ENCODE measurements around the gene DSCAM. TPM values are rescaled to one million over a fixed set of nuclear protein-coding genes. Genes with fewer than 3 reads are reported as not detected.

Gene DSCAM, protein sequence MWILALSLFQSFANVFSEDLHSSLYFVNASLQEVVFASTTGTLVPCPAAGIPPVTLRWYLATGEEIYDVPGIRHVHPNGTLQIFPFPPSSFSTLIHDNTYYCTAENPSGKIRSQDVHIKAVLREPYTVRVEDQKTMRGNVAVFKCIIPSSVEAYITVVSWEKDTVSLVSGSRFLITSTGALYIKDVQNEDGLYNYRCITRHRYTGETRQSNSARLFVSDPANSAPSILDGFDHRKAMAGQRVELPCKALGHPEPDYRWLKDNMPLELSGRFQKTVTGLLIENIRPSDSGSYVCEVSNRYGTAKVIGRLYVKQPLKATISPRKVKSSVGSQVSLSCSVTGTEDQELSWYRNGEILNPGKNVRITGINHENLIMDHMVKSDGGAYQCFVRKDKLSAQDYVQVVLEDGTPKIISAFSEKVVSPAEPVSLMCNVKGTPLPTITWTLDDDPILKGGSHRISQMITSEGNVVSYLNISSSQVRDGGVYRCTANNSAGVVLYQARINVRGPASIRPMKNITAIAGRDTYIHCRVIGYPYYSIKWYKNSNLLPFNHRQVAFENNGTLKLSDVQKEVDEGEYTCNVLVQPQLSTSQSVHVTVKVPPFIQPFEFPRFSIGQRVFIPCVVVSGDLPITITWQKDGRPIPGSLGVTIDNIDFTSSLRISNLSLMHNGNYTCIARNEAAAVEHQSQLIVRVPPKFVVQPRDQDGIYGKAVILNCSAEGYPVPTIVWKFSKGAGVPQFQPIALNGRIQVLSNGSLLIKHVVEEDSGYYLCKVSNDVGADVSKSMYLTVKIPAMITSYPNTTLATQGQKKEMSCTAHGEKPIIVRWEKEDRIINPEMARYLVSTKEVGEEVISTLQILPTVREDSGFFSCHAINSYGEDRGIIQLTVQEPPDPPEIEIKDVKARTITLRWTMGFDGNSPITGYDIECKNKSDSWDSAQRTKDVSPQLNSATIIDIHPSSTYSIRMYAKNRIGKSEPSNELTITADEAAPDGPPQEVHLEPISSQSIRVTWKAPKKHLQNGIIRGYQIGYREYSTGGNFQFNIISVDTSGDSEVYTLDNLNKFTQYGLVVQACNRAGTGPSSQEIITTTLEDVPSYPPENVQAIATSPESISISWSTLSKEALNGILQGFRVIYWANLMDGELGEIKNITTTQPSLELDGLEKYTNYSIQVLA (N-terminal part only)
- total RNA-seq = not detected in 2 replicates

DNA sequence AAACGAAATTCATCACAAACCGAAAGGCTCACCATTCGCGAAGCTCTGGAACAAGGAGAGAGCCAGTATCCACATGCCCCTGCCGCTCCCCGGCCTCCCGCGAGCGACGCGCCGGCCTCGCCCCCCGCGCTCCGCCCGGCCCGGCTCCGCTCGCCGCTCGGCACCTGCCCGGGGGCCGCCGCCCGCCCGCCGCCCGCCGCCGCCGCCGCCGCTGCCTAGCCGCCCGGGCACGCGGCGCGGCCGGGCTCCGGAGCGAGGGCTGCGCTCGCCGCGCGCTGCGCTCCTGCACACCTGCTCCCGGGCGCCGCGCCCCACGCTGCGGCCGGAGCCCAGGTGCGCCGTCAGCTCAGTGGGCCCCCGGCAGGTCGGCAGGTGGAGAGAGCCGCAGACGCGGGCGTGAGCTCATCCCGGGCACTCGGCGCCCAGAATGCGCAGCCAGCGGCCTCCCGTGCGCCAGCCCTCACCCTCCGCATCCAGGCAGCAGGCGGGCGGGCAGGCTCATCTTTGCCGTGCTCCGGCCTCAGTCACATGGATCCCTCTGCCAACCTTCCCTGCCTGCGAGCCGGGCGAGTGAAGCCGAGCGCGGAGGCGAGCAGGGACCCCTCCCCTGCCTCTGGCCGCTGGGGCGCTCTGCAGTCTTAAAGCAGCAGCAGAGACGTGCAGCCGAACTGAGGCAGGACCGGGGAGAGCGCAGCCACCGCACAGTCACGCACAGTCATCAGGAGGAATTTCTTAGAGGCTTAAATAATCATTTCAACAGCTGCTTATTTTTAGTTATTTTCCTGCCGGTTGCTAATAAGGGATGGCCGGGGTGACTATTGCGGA, at the start of gene DSCAM:
DSCAM (minus strand) TSS at position 572 of the 825 bp plus-strand sequence; CDS start at position 75, 497 bp downstream.

